ENCODE data around the gene SERINC3.

SERINC3 gene

DNA sequence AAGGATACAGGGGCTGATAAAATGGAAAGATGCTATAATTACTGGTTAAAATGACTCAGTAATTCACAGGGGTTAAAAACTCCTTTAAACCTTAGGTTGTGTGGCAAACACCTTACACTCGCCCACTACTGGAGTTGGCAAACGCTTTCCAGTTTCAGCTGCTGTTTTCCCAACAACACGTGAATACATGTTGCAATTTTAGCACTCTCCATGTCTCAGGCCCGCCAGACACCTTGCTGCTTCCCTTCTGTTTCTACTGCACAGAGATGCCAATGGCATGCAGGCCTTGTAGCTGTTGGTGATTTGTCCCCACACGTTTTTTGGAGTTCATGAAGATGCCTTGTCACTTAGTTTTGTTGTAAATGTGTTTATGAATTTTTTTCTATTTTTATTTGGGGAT is 51.5 kb downstream of the SERINC3 start:
- TF ChIP-seq SPI1 (IDR thresholded peaks at IDR 0.05; ENCODE audit: borderline replicate concordance, low read depth) (no peak), POLR2AphosphoS5 (IDR thresholded peaks at IDR 0.05; ENCODE audit: low read depth) (no peak), REST (IDR thresholded peaks at IDR 0.05; ENCODE audit: insufficient replicate concordance, low read depth) (no peak), GABPA (IDR thresholded peaks at IDR 0.05; ENCODE audit: low read depth) (no peak)
- TF ChIP-seq, protein P1, sequence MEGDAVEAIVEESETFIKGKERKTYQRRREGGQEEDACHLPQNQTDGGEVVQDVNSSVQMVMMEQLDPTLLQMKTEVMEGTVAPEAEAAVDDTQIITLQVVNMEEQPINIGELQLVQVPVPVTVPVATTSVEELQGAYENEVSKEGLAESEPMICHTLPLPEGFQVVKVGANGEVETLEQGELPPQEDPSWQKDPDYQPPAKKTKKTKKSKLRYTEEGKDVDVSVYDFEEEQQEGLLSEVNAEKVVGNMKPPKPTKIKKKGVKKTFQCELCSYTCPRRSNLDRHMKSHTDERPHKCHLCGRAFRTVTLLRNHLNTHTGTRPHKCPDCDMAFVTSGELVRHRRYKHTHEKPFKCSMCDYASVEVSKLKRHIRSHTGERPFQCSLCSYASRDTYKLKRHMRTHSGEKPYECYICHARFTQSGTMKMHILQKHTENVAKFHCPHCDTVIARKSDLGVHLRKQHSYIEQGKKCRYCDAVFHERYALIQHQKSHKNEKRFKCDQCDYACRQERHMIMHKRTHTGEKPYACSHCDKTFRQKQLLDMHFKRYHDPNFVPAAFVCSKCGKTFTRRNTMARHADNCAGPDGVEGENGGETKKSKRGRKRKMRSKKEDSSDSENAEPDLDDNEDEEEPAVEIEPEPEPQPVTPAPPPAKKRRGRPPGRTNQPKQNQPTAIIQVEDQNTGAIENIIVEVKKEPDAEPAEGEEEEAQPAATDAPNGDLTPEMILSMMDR (IDR thresholded peaks at IDR 0.05; ENCODE audit: insufficient read depth, low read length): no peak
- Histone ChIP-seq H3K4me3 (replicated peaks; ENCODE audit: insufficient read depth, low read length) (no peak overlapping the region), H3K27me3 (ENCODE audit: insufficient read depth, poor library complexity, severe bottlenecking) (no peaks in the 10 kb centered on the region), H3K27ac (replicated peaks) (no peak overlapping the region)
- DNase-seq (ENCODE audit: low read depth in 1 of 2, low spot score in 1 of 2): no peak

DNA sequence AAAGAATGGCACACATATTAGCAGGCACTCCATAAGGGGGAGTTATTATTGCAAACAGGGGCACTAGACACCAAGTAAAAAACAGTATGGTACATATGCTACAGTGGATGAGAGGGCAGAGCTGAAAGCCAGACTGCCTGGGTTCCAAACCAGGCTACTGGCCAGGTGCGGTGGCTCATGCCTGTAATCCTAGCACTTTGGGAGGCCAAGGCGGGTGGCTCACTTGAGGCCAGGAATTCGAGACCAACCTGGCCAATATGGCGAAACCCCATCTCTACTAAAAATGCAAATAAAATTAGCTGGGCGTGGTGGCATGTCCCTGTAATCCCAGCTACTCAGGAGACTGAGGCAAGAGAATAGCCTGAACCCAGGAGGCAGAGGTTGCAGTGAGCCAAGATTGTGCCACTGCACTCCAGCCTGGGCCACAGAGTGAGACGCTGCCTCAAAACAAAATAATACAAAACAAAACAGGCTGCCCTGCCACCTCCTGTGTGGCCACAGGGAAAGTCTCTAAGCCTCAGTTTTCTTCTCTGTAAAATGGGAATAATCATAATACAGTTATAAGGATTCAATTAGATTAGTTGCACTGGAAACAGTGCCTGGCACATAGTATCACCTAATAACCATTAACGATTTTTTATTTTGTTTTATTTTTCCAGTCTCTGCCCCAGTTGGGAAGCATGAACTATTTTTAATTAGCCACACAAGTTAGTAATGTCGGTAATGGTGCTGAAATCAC is 53.7 kb downstream of the SERINC3 start:
- no peak overlapping the region for H3K4me3 ChIP-seq (replicated peaks; ENCODE audit: insufficient read depth, low read length)
- H3K27me3 ChIP-seq (ENCODE audit: insufficient read depth, poor library complexity, severe bottlenecking): no peaks in the 10 kb centered on the region
- DNase-seq (ENCODE audit: low read depth in 1 of 2, low spot score in 1 of 2): no peak
- no peak overlapping the region for H3K27ac ChIP-seq (replicated peaks)
- TF ChIP-seq POLR2AphosphoS5 (IDR thresholded peaks at IDR 0.05; ENCODE audit: low read depth) (no peak), SPI1 (IDR thresholded peaks at IDR 0.05; ENCODE audit: borderline replicate concordance, low read depth) (no peak), GABPA (IDR thresholded peaks at IDR 0.05; ENCODE audit: low read depth) (no peak), REST (IDR thresholded peaks at IDR 0.05; ENCODE audit: insufficient replicate concordance, low read depth) (no peak)
- TF ChIP-seq, protein P1 (IDR thresholded peaks at IDR 0.05; ENCODE audit: insufficient read depth, low read length): no peak

- H3K27me3 ChIP-seq (ENCODE audit: insufficient read depth, poor library complexity, severe bottlenecking): no peaks in the 10 kb centered on the region
- no peak for DNase-seq (ENCODE audit: low read depth in 1 of 2, low spot score in 1 of 2)
- no peak overlapping the region for H3K27ac ChIP-seq (replicated peaks)
- no peak overlapping the region for H3K4me3 ChIP-seq (replicated peaks; ENCODE audit: insufficient read depth, low read length)
- TF ChIP-seq POLR2AphosphoS5 (IDR thresholded peaks at IDR 0.05; ENCODE audit: low read depth) (no peak), GABPA (IDR thresholded peaks at IDR 0.05; ENCODE audit: low read depth) (no peak), REST (IDR thresholded peaks at IDR 0.05; ENCODE audit: insufficient replicate concordance, low read depth) (no peak), SPI1 (IDR thresholded peaks at IDR 0.05; ENCODE audit: borderline replicate concordance, low read depth) (no peak)
- TF ChIP-seq, protein P1 (IDR thresholded peaks at IDR 0.05; ENCODE audit: insufficient read depth, low read length): no peak
Observed at GRCh38 chr20:44467289-44467883, 54.5 kb downstream of the SERINC3 start.
